Vagina (tissue), 2 donors: Measurements from ENCODE around the gene FAF2.

ENCODE experiments used
- POLR2A ChIP-seq, 2 donors: fragments of 450-650 bp; IDR thresholded peaks; one replicate each; pipeline ENCODE4 v1.6.1; 2017; ENCODE audit warnings: antibody characterized with exemption in 2 of 2, mild to moderate bottlenecking in 2 of 2, moderate library complexity in 2 of 2
- TF ChIP-seq, protein P1 (sequence below), 3 experiments: fragments of 450-650 bp in 2 of 3; fragments of 200-600 bp in 1 of 3; sonication (generic) in 1 of 3; IDR thresholded peaks; one replicate each; pipeline ENCODE4 v1.5.1; 2017 to 2019; ENCODE audit warnings: antibody characterized with exemption in 3 of 3, mild to moderate bottlenecking in 2 of 3, moderate library complexity in 2 of 3

DNA sequence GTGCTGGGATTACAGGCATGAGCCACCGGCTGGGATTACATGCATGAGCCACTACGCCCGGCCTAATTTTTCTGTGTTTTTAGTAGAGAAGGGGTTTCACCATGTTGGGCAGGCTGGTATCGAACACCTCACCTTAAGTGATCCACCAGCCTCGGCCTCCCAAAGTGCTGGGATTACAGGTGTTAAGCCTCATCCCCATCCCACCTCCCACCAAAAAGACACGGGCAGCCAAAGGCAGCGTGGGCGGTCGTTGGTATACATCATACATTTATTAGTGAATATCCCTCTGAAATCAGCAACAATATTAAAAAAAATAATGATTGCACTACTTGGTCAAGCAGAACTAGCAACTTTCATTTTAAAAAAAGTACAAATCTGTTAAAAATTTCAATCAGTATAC, 78.3 kb downstream of the FAF2 start:
- TF ChIP-seq, protein P1, sequence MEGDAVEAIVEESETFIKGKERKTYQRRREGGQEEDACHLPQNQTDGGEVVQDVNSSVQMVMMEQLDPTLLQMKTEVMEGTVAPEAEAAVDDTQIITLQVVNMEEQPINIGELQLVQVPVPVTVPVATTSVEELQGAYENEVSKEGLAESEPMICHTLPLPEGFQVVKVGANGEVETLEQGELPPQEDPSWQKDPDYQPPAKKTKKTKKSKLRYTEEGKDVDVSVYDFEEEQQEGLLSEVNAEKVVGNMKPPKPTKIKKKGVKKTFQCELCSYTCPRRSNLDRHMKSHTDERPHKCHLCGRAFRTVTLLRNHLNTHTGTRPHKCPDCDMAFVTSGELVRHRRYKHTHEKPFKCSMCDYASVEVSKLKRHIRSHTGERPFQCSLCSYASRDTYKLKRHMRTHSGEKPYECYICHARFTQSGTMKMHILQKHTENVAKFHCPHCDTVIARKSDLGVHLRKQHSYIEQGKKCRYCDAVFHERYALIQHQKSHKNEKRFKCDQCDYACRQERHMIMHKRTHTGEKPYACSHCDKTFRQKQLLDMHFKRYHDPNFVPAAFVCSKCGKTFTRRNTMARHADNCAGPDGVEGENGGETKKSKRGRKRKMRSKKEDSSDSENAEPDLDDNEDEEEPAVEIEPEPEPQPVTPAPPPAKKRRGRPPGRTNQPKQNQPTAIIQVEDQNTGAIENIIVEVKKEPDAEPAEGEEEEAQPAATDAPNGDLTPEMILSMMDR (IDR thresholded peaks at IDR 0.05): no peak
- no peak for TF ChIP-seq POLR2A (IDR thresholded peaks at IDR 0.05)
